PC-9 (cell line): ENCODE results near the gene GUCY2D. TPM values are rescaled to one million over a fixed set of nuclear protein-coding genes. Genes with fewer than 3 reads are reported as not detected.

ENCODE experiments used
- BruUV-seq: library from RNA; stranded (reverse); fragments of 400-500 nt; replicated peaks from 2 replicates; lab custom pipeline; 2021; lab: Mats Ljungman, UMichigan
- CTCF ChIA-PET: fragments of 300-600 bp; sonication (Branson Sonifier 250); formaldehyde crosslinking; loops from one replicate; lab custom pipeline; 2022; ENCODE audit warnings: antibody characterized with exemption; lab: Charles Lee
- POLR2A ChIA-PET: fragments of 300-600 bp; sonication (Branson Sonifier 250); formaldehyde crosslinking; loops from one replicate; lab custom pipeline; 2022; ENCODE audit warnings: antibody characterized with exemption; ENCODE audit not compliant: unreplicated experiment; lab: Charles Lee
- DNase-seq, 2 experiments: peaks; one replicate each; pipeline versions ENCODE4 v3.0.0 to v3.0.0-alpha.2; 2015 to 2022; ENCODE audit warnings: mixed read lengths in 1 of 2
- H2AFZ ChIP-seq: fragments of 200-600 bp; sonication (generic); 2 replicates; pipeline ENCODE4 v1.8.1; 2017; ENCODE audit warnings: antibody characterized with exemption
- H3F3A ChIP-seq: fragments of 200-600 bp; sonication (generic); 2 replicates; pipeline ENCODE4 v1.8.1; 2017; ENCODE audit warnings: antibody characterized with exemption, mild to moderate bottlenecking, low read depth; ENCODE audit not compliant: insufficient read depth
- H3K27ac ChIP-seq: fragments of 200-600 bp; sonication (generic); 2 replicates; pipeline ENCODE4 v1.6.1; 2016; ENCODE audit warnings: mixed run types
- H3K27me3 ChIP-seq: fragments of 200-600 bp; sonication (generic); 2 replicates; pipeline ENCODE4 v1.6.1; 2016; ENCODE audit warnings: low read depth, mixed run types; ENCODE audit not compliant: insufficient read depth
- H3K36me3 ChIP-seq: fragments of 200-600 bp; sonication (generic); 2 replicates; pipeline ENCODE4 v1.6.1; 2016; ENCODE audit warnings: low read depth, mixed run types
- H3K4me1 ChIP-seq: fragments of 200-600 bp; sonication (generic); replicated peaks from 2 replicates; pipeline ENCODE4 v1.6.1; 2016; ENCODE audit warnings: mixed run types; ENCODE audit not compliant: insufficient read depth
- H3K4me2 ChIP-seq: fragments of 200-600 bp; sonication (generic); 2 replicates; pipeline ENCODE4 v1.6.1; 2017; ENCODE audit warnings: mixed run types
- H3K4me3 ChIP-seq: fragments of 200-600 bp; sonication (generic); 2 replicates; pipeline ENCODE4 v1.6.1; 2016; ENCODE audit warnings: mixed run types
- H3K79me2 ChIP-seq: fragments of 200-600 bp; sonication (generic); 2 replicates; pipeline ENCODE4 v1.6.1; 2017; ENCODE audit warnings: low read depth, mixed run types
- H3K9me2 ChIP-seq: fragments of 200-600 bp; sonication (generic); 2 replicates; pipeline ENCODE4 v1.8.1; 2017; ENCODE audit warnings: mild to moderate bottlenecking; ENCODE audit not compliant: insufficient read depth
- H3K9me3 ChIP-seq: fragments of 200-600 bp; sonication (generic); 2 replicates; pipeline ENCODE4 v1.8.1; 2016; ENCODE audit warnings: low read depth; ENCODE audit not compliant: insufficient read depth
- H4K20me1 ChIP-seq: fragments of 200-600 bp; sonication (generic); 2 replicates; pipeline ENCODE4 v1.8.1; 2017; ENCODE audit not compliant: insufficient read depth
- EZH2 ChIP-seq: fragments of 200-600 bp; sonication (generic); IDR thresholded peaks from 2 replicates; pipeline ENCODE4 v1.8.0; 2017; ENCODE audit warnings: antibody characterized with exemption, low read depth
- intact Hi-C: fragments of 100-400 bp; cut with micrococcal nuclease; formaldehyde crosslinking; loops from one replicate; pipeline ENCODE4 v1.10.0; 2022; ENCODE audit not compliant: unreplicated experiment
- total RNA-seq: library from RNA; stranded (reverse); gene quantifications from 2 replicates; pipeline ENCODE4 v1.2.3, GENCODE V29; 2021
- TF ChIP-seq, protein P1 (sequence below): fragments of 200-600 bp; sonication (generic); conservative IDR thresholded peaks from 2 replicates; pipeline ENCODE4 v1.6.1; 2017; ENCODE audit warnings: mixed run types, antibody characterized with exemption, mild to moderate bottlenecking, moderate library complexity

Gene GUCY2D
- total RNA-seq, 1 experiment from 2014 or later = 0.79 TPM

DNA sequence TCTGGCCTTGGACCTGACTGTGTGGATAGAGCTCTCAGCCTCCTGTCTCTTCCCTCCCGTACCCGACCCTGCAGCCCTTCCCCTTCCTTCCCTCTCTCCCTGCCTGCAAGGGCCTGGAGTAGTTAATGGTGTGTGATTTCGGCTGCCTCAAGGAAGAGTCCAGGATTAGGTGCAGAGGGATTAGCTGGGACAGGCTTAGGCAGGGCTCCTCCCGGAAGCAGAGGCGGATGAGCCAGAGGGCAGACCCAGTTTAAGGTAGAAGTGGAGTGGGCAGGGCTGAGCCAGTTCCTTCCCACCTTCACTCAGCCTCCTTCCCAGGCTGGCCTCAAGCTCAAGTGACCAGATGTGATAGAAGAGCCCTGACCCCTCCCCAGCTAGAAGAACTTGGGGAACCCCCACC lies 16.8 kb downstream of the GUCY2D start:
- DNase-seq = no peak
- Histone ChIP-seq H3K9me2 (no peaks in the 10 kb centered on the region), H4K20me1 (no peaks in the 10 kb centered on the region), H3K4me3 (no peak overlapping the region), H3K79me2 (no peaks in the 10 kb centered on the region), H3F3A (0 out of 2 replicates have a peak, but pooled peaks cover 3% of the 10 kb centered on the region), H3K4me1 (no peaks in the 10 kb centered on the region), H3K36me3 (no peaks in the 10 kb centered on the region), H3K27ac (no peak overlapping the region), H2AFZ (no peak overlapping the region), H3K27me3 (no peaks in the 10 kb centered on the region), H3K4me2 (no peak overlapping the region), H3K9me3 (no peaks in the 10 kb centered on the region)
- TF ChIP-seq, protein P1, sequence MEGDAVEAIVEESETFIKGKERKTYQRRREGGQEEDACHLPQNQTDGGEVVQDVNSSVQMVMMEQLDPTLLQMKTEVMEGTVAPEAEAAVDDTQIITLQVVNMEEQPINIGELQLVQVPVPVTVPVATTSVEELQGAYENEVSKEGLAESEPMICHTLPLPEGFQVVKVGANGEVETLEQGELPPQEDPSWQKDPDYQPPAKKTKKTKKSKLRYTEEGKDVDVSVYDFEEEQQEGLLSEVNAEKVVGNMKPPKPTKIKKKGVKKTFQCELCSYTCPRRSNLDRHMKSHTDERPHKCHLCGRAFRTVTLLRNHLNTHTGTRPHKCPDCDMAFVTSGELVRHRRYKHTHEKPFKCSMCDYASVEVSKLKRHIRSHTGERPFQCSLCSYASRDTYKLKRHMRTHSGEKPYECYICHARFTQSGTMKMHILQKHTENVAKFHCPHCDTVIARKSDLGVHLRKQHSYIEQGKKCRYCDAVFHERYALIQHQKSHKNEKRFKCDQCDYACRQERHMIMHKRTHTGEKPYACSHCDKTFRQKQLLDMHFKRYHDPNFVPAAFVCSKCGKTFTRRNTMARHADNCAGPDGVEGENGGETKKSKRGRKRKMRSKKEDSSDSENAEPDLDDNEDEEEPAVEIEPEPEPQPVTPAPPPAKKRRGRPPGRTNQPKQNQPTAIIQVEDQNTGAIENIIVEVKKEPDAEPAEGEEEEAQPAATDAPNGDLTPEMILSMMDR = no peak
- no peak for TF ChIP-seq EZH2
- intact Hi-C loops = no loop called here
- ChIA-PET CTCF (interaction anchor here (0.6 to 1.5 kb wide), 2 partner anchors 22 to 392 kb away, joined by 3 to 7 read pairs; partner anchors contain the start of gene SAT2), POLR2A (no interaction called here)
- BruUV-seq = no TSS peak

DNA sequence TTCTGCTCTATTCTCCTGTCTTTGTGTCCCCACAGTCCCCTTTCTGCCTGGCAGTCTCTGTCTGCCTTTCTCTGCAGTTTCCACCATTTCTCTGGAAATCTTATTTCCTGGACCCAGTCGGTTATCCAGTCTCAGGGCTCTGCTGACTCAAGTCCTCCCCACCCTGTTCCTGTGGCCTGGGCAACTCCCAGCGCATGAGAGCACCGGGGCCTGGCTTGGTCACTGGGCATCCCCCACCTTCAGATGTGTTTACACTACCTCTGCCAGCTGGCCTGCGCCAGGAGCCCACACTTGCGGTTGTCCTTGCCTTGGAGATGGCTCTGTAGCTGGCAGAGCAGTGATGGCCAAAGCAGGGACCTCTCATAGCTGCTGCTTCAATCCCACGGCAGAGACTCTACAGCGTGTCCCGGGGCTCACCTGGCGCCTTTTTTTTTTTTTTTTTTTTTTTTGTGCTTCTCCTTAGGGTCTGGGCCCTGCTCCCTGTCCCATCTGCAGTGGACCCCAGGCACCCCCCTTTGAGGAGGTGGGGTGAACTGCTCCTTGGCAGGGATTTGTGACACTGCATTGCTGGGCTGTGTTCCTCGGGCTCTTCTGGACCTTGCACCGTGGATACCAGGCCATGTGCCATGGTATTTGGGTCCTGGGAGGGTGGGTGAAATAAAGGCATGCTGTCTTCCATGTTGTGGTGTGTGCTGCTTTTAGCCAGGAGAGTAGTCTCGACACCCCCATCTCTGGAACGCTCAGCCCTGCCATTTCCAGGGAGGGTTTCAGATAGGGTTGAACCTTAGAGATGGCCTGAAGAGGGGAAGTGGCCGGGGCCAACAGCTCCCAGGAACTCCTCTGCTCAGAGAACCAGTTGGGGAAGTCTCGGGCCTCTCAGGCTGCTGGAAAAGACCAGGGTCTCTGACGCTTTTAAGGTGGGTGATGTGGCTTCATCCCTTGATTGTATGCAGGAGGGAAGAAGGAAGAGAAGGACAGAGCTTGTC lies 17.5 kb downstream of the GUCY2D start:
- CTCF ChIA-PET = interaction anchor here (0.6 to 1.5 kb wide), 2 partner anchors 21 to 106 kb away, joined by 7 to 10 read pairs; no protein-coding TSS in a partner anchor
- no peak for TF ChIP-seq EZH2
- TF ChIP-seq, protein P1 = no peak
- Histone ChIP-seq H3K4me1 (no peaks in the 10 kb centered on the region), H3K4me2 (no peak overlapping the region), H3K9me3 (no peaks in the 10 kb centered on the region), H2AFZ (no peak overlapping the region), H4K20me1 (no peaks in the 10 kb centered on the region), H3K9me2 (no peaks in the 10 kb centered on the region), H3K27ac (no peak overlapping the region), H3F3A (0 out of 2 replicates have a peak, but pooled peaks cover 3% of the 10 kb centered on the region), H3K4me3 (no peak overlapping the region), H3K36me3 (no peaks in the 10 kb centered on the region), H3K27me3 (no peaks in the 10 kb centered on the region), H3K79me2 (no peaks in the 10 kb centered on the region)
- POLR2A ChIA-PET = interaction anchor here (0.7 kb wide), 2 partner anchors 64 to 675 kb away, joined by 3 to 10 read pairs; no protein-coding TSS in a partner anchor
- intact Hi-C loops = no loop called here
- peak in 1 of 2 experiments; percentile 37 for DNase-seq
- BruUV-seq = no TSS peak

DNA sequence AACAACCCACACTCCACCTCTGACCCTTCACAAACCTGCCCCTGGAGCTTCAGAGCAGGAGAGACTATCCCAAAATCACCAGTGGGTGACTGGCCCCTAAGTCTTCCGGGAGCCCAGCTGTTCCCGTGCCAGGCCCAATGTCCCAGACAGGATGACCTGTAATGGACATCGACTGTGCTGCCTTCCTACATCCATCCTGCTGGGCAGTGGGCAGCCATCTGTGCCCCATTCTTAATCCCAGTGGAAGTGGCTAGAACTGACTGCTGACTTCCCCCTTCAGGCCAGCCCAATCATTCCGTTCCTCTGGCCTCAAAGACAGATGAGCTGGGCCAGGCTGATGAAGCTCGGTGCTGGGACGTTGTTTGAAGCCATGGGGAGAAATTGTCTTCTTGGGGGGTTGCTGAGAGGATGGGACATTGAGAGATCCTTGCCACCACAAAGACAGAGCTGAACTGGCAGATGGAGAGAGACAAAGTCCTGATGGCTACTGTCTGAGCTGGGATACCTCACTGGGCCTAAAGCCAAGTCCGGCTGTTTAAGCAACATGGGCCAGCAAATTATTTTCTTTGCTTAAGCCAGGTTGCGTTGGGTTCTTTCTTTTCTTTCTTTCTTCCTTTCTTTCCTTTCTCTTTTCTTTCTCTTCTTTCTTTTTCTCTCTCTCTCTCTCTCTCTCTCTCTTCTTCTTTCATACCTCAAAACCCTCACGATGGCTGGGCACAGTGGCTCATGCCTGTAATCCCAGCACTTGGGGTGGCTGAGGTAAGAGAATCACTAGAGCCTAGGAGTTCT lies 18.6 kb downstream of the GUCY2D start:
- POLR2A ChIA-PET = interaction anchor here (0.7 kb wide), 1 partner anchor 676 kb away, joined by 10 read pairs; no protein-coding TSS in a partner anchor
- Histone ChIP-seq H3K4me2 (no peak overlapping the region), H3F3A (0 out of 2 replicates have a peak, but pooled peaks cover 3% of the 10 kb centered on the region), H3K27me3 (no peaks in the 10 kb centered on the region), H2AFZ (no peak overlapping the region), H4K20me1 (no peaks in the 10 kb centered on the region), H3K9me2 (no peaks in the 10 kb centered on the region), H3K27ac (no peak overlapping the region), H3K79me2 (no peaks in the 10 kb centered on the region), H3K4me3 (no peak overlapping the region), H3K9me3 (no peaks in the 10 kb centered on the region), H3K4me1 (no peaks in the 10 kb centered on the region), H3K36me3 (no peaks in the 10 kb centered on the region)
- CTCF ChIA-PET = interaction anchor here (0.6 kb wide), 1 partner anchor 107 kb away, joined by 10 read pairs; no protein-coding TSS in a partner anchor
- intact Hi-C loops = no loop called here
- BruUV-seq = no TSS peak
- no peak for DNase-seq
- TF ChIP-seq, protein P1 = no peak
- TF ChIP-seq EZH2 = no peak
